ENCODE results near the gene SPHK1. TPM values are rescaled to one million over a fixed set of nuclear protein-coding genes. Genes with fewer than 3 reads are reported as not detected.

The SPHK1 gene
- polyA plus RNA-seq, 1 of the 3 experiments (the other 2 are of a cell fraction) = 12.3 TPM

GRCh38 chr17:76354317-76354729, 30.1 kb upstream of the SPHK1 start:
- no peak for DNase-seq
- no peaks in the 10 kb centered on the region for H3K27me3 ChIP-seq (ENCODE audit: insufficient read depth)
- ChIA-PET POLR2A (interaction anchor here (0.6 to 4.9 kb wide), 8 partner anchors 8 to 381 kb away, joined by 3 to 39 read pairs (median 6); partner anchors contain the start of gene SPHK1), CTCF (interaction anchor here (0.7 to 8.3 kb wide), 18 partner anchors 9 to 269 kb away, joined by 3 to 128 read pairs (median 4); partner anchors contain the start of gene SPHK1)
- H3K9me2 ChIP-seq = no peaks in the 10 kb centered on the region
- TF ChIP-seq EZH2phosphoT487 (IDR thresholded peaks at IDR 0.05; ENCODE audit: borderline replicate concordance, low read depth) = no peak
- H4K20me1 ChIP-seq (ENCODE audit: insufficient read depth) = no peaks in the 10 kb centered on the region
- peak overlapping the region; percentile 76 for H3K9ac ChIP-seq
- peaks cover 0 to 11% of the 10 kb centered on the region in 2 experiments for H3K36me3 ChIP-seq (replicated peaks in 1 of 2; ENCODE audit: control insufficient read depth in 1 of 2, insufficient read depth in 2 of 2, low read length in 1 of 2)
- WGBS (ENCODE audit: low lambda C conversion rate) = 10% methylated on average over 18 of the region's 18 CpGs
- H3F3A ChIP-seq (replicated peaks; ENCODE audit: insufficient read depth) = peaks cover 10% of the 10 kb centered on the region
- H3K4me3 ChIP-seq (ENCODE audit: low read depth in 2 of 2, low read length in 1 of 2) = peak overlapping the region; percentile 65 to 87
- H2AFZ ChIP-seq (ENCODE audit: low read depth) = peak overlapping the region; percentile 99
- H3K79me2 ChIP-seq (ENCODE audit: insufficient read depth) = peaks cover 40% of the 10 kb centered on the region
- no peaks in the 10 kb centered on the region for H3K9me3 ChIP-seq
- peak overlapping the region; percentile 75 for H3K4me2 ChIP-seq
- peak overlapping the region; percentile 83 to 90 for H3K27ac ChIP-seq (ENCODE audit: low read depth in 2 of 2, low read length in 1 of 2)
- peaks cover 7 to 10% of the 10 kb centered on the region in 2 experiments; a peak in 2 of 4 replicates for H3K4me1 ChIP-seq (ENCODE audit: control insufficient read depth in 1 of 2, insufficient read depth in 2 of 2, low read depth in 1 of 2, low read length in 1 of 2)

GRCh38 chr17:76354747-76355310, 29.6 kb upstream of the SPHK1 start:
- 85% methylated on average over 13 of the region's 13 CpGs for WGBS (ENCODE audit: low lambda C conversion rate)
- TF ChIP-seq SMC3 (IDR thresholded peaks at IDR 0.05; ENCODE audit: low read depth, low read length) = no peak
- no peak for TF ChIP-seq TCF12 (IDR thresholded peaks at IDR 0.05)
- TF ChIP-seq TEAD4 (IDR thresholded peaks at IDR 0.05; ENCODE audit: borderline replicate concordance, insufficient read depth) = no peak
- TF ChIP-seq, protein P1, sequence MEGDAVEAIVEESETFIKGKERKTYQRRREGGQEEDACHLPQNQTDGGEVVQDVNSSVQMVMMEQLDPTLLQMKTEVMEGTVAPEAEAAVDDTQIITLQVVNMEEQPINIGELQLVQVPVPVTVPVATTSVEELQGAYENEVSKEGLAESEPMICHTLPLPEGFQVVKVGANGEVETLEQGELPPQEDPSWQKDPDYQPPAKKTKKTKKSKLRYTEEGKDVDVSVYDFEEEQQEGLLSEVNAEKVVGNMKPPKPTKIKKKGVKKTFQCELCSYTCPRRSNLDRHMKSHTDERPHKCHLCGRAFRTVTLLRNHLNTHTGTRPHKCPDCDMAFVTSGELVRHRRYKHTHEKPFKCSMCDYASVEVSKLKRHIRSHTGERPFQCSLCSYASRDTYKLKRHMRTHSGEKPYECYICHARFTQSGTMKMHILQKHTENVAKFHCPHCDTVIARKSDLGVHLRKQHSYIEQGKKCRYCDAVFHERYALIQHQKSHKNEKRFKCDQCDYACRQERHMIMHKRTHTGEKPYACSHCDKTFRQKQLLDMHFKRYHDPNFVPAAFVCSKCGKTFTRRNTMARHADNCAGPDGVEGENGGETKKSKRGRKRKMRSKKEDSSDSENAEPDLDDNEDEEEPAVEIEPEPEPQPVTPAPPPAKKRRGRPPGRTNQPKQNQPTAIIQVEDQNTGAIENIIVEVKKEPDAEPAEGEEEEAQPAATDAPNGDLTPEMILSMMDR (IDR thresholded peaks at IDR 0.05) = no peak
- TF ChIP-seq, protein P2, sequence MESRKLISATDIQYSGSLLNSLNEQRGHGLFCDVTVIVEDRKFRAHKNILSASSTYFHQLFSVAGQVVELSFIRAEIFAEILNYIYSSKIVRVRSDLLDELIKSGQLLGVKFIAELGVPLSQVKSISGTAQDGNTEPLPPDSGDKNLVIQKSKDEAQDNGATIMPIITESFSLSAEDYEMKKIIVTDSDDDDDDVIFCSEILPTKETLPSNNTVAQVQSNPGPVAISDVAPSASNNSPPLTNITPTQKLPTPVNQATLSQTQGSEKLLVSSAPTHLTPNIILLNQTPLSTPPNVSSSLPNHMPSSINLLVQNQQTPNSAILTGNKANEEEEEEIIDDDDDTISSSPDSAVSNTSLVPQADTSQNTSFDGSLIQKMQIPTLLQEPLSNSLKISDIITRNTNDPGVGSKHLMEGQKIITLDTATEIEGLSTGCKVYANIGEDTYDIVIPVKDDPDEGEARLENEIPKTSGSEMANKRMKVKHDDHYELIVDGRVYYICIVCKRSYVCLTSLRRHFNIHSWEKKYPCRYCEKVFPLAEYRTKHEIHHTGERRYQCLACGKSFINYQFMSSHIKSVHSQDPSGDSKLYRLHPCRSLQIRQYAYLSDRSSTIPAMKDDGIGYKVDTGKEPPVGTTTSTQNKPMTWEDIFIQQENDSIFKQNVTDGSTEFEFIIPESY (IDR thresholded peaks at IDR 0.05; ENCODE audit: borderline replicate concordance, low read depth) = no peak
- TF ChIP-seq TAF1 (IDR thresholded peaks at IDR 0.05; ENCODE audit: borderline replicate concordance, low read depth, low read length) = no peak
- TF ChIP-seq IRF3 (IDR thresholded peaks at IDR 0.05; ENCODE audit: low read depth, low read length) = no peak
- no peak for TF ChIP-seq FOSL2 (IDR thresholded peaks at IDR 0.05; ENCODE audit: borderline replicate concordance, low read depth)
- no peak for TF ChIP-seq EZH2phosphoT487 (IDR thresholded peaks at IDR 0.05; ENCODE audit: borderline replicate concordance, low read depth)
- no peak for TF ChIP-seq ELF1 (IDR thresholded peaks at IDR 0.05)
- no peak for TF ChIP-seq SIN3A (IDR thresholded peaks at IDR 0.05; ENCODE audit: borderline replicate concordance, low read depth, low read length)
- TF ChIP-seq USF2 (IDR thresholded peaks at IDR 0.05; ENCODE audit: borderline replicate concordance, low read depth, low read length) = no peak
- TF ChIP-seq, protein P3, sequence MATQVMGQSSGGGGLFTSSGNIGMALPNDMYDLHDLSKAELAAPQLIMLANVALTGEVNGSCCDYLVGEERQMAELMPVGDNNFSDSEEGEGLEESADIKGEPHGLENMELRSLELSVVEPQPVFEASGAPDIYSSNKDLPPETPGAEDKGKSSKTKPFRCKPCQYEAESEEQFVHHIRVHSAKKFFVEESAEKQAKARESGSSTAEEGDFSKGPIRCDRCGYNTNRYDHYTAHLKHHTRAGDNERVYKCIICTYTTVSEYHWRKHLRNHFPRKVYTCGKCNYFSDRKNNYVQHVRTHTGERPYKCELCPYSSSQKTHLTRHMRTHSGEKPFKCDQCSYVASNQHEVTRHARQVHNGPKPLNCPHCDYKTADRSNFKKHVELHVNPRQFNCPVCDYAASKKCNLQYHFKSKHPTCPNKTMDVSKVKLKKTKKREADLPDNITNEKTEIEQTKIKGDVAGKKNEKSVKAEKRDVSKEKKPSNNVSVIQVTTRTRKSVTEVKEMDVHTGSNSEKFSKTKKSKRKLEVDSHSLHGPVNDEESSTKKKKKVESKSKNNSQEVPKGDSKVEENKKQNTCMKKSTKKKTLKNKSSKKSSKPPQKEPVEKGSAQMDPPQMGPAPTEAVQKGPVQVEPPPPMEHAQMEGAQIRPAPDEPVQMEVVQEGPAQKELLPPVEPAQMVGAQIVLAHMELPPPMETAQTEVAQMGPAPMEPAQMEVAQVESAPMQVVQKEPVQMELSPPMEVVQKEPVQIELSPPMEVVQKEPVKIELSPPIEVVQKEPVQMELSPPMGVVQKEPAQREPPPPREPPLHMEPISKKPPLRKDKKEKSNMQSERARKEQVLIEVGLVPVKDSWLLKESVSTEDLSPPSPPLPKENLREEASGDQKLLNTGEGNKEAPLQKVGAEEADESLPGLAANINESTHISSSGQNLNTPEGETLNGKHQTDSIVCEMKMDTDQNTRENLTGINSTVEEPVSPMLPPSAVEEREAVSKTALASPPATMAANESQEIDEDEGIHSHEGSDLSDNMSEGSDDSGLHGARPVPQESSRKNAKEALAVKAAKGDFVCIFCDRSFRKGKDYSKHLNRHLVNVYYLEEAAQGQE (IDR thresholded peaks at IDR 0.05; ENCODE audit: low read depth, low read length) = no peak
- TF ChIP-seq GABPA (IDR thresholded peaks at IDR 0.05; ENCODE audit: low read depth) = no peak
- no peak overlapping the region for H2AFZ ChIP-seq (ENCODE audit: low read depth)
- ChIA-PET CTCF (interaction anchor here (1.0 to 8.3 kb wide), 5 partner anchors 16 to 56 kb away, joined by 3 to 128 read pairs (median 21); partner anchors contain the start of gene SPHK1), POLR2A (interaction anchor here (0.6 to 4.9 kb wide), 4 partner anchors 15 to 43 kb away, joined by 4 to 39 read pairs (median 8); partner anchors contain the start of gene SPHK1)
- peaks cover 0 to 11% of the 10 kb centered on the region in 2 experiments for H3K36me3 ChIP-seq (replicated peaks in 1 of 2; ENCODE audit: control insufficient read depth in 1 of 2, insufficient read depth in 2 of 2, low read length in 1 of 2)
- H3K9me3 ChIP-seq = no peaks in the 10 kb centered on the region
- DNase-seq = no peak
- H3K4me3 ChIP-seq (ENCODE audit: low read depth in 2 of 2, low read length in 1 of 2) = no peak overlapping the region
- no peaks in the 10 kb centered on the region for H3K9me2 ChIP-seq
- H3K4me1 ChIP-seq (ENCODE audit: control insufficient read depth in 1 of 2, insufficient read depth in 2 of 2, low read depth in 1 of 2, low read length in 1 of 2) = peaks cover 7 to 10% of the 10 kb centered on the region in 2 experiments; a peak in 2 of 4 replicates
- peaks cover 35% of the 10 kb centered on the region for H3K79me2 ChIP-seq (ENCODE audit: insufficient read depth)
- no peak overlapping the region for H3K4me2 ChIP-seq
- no peak overlapping the region for H3K27ac ChIP-seq (ENCODE audit: low read depth in 2 of 2, low read length in 1 of 2)
- H3F3A ChIP-seq (replicated peaks; ENCODE audit: insufficient read depth) = peaks cover 12% of the 10 kb centered on the region
- H3K9ac ChIP-seq = no peak overlapping the region
- no peaks in the 10 kb centered on the region for H3K27me3 ChIP-seq (ENCODE audit: insufficient read depth)
- no peaks in the 10 kb centered on the region for H4K20me1 ChIP-seq (ENCODE audit: insufficient read depth)
